Measurements from ENCODE around the gene BLTP3A.

- no peak for TF ChIP-seq EZH2phosphoT487 (IDR thresholded peaks at IDR 0.05; ENCODE audit: low read length)
- TF ChIP-seq, protein P1, sequence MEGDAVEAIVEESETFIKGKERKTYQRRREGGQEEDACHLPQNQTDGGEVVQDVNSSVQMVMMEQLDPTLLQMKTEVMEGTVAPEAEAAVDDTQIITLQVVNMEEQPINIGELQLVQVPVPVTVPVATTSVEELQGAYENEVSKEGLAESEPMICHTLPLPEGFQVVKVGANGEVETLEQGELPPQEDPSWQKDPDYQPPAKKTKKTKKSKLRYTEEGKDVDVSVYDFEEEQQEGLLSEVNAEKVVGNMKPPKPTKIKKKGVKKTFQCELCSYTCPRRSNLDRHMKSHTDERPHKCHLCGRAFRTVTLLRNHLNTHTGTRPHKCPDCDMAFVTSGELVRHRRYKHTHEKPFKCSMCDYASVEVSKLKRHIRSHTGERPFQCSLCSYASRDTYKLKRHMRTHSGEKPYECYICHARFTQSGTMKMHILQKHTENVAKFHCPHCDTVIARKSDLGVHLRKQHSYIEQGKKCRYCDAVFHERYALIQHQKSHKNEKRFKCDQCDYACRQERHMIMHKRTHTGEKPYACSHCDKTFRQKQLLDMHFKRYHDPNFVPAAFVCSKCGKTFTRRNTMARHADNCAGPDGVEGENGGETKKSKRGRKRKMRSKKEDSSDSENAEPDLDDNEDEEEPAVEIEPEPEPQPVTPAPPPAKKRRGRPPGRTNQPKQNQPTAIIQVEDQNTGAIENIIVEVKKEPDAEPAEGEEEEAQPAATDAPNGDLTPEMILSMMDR (IDR thresholded peaks at IDR 0.05; ENCODE audit: low read length), result no peak
- TF ChIP-seq EZH2 (optimal IDR thresholded peaks at IDR 0.05; ENCODE audit: low read depth, low read length), result no peak
Observed at GRCh38 chr6:34793877-34794276, 2.0 kb downstream of the BLTP3A start.

Measured in MM.1S (cell line).